HL-60/S4 (cell line): ENCODE data around the gene MTURN.

Source experiments
- in situ Hi-C: fragments of 300-500 bp; cut with MboI; formaldehyde crosslinking; loops from 2 replicates; pipeline ENCODE4 v1.14.3; 2022; ENCODE audit warnings: low sequenced_read_pairs

MTURN gene

GRCh38 chr7:30135301-30136116, 723 bp downstream of the MTURN start:
- in situ Hi-C loops: no loop called here

- in situ Hi-C loops: no loop called here
These were observed 1.4 kb downstream of the MTURN start for GRCh38 chr7:30136117-30136731.

GRCh38 chr7:30136743-30137485, 2.1 kb downstream of the MTURN start:
- in situ Hi-C loops: no loop called here

- in situ Hi-C loops: no loop called here
These were observed 5.1 kb downstream of the MTURN start for GRCh38 chr7:30139836-30140384.

- in situ Hi-C loops: no loop called here
These were observed 5.7 kb downstream of the MTURN start for GRCh38 chr7:30140456-30140855.

- in situ Hi-C loops: no loop called here
These were observed 7.9 kb downstream of the MTURN start for GRCh38 chr7:30142710-30143109.

- in situ Hi-C loops: no loop called here
These were observed 9.0 kb downstream of the MTURN start for GRCh38 chr7:30143748-30144251.

- in situ Hi-C loops: no loop called here
These were observed 10.0 kb downstream of the MTURN start for GRCh38 chr7:30144657-30145306.

GRCh38 chr7:30145426-30145970, 10.7 kb downstream of the MTURN start:
- in situ Hi-C loops: no loop called here

GRCh38 chr7:30146127-30146612, 11.4 kb downstream of the MTURN start:
- in situ Hi-C loops: no loop called here

- in situ Hi-C loops: no loop called here
These were observed 12.4 kb downstream of the MTURN start for GRCh38 chr7:30147223-30147622.

GRCh38 chr7:30147785-30148184, 13.0 kb downstream of the MTURN start:
- in situ Hi-C loops: no loop called here

- in situ Hi-C loops: no loop called here
These were observed 13.6 kb downstream of the MTURN start for GRCh38 chr7:30148426-30148825.

GRCh38 chr7:30148951-30149459, 14.2 kb downstream of the MTURN start:
- in situ Hi-C loops: no loop called here

GRCh38 chr7:30149640-30150272, 15.0 kb downstream of the MTURN start:
- in situ Hi-C loops: no loop called here

GRCh38 chr7:30150711-30151110, 15.9 kb downstream of the MTURN start:
- in situ Hi-C loops: no loop called here

- in situ Hi-C loops: no loop called here
These were observed 19.4 kb downstream of the MTURN start for GRCh38 chr7:30154111-30154587.

GRCh38 chr7:30155481-30155880, 20.7 kb downstream of the MTURN start:
- in situ Hi-C loops: no loop called here

GRCh38 chr7:30157204-30157603, 22.4 kb downstream of the MTURN start:
- in situ Hi-C loops: no loop called here
